OCI-LY1 (cell line): Measurements from ENCODE around the gene AGAP1.

Source experiments
- CTCF ChIP-seq: fragments of 200-600 bp; sonication (generic), shearing (Covaris generic); IDR thresholded peaks from 2 replicates; pipeline ENCODE4 v1.5.1; 2017; ENCODE audit warnings: mild to moderate bottlenecking, antibody characterized with exemption, low read length, moderate library complexity, mixed read lengths
- EZH2 ChIP-seq: fragments of 200-600 bp; sonication (generic), shearing (Covaris generic); IDR thresholded peaks from 2 replicates; pipeline ENCODE4 v1.8.0; 2017; ENCODE audit warnings: borderline replicate concordance, mixed run types, mild to moderate bottlenecking, antibody characterized with exemption, low read length, moderate library complexity, mixed read lengths

- TF ChIP-seq CTCF (no peak), EZH2 (no peak)
These were observed 175.5 kb downstream of the AGAP1 start for GRCh38 chr2:235669269-235669831.
